CD4-positive, alpha-beta T cell (primary cell): ENCODE results near the gene DENND11. TPM values are rescaled to one million over a fixed set of nuclear protein-coding genes. Genes with fewer than 3 reads are reported as not detected.

Experiments
- ATAC-seq: fragments of 200-7000 bp; cut with Tn5 transposase; one replicate; pipeline ENCODE4 v1.10.0; 2022; ENCODE audit warnings: mild to moderate bottlenecking; ENCODE audit not compliant: poor library complexity
- CTCF ChIA-PET: fragments of 350-600 bp; sonication (Branson Sonifier 250); formaldehyde crosslinking; loops from one replicate; lab custom pipeline; 2021; ENCODE audit warnings: antibody characterized with exemption, inconsistent platforms; lab: Charles Lee
- POLR2A ChIA-PET: fragments of 350-600 bp; sonication (Branson Sonifier 250); formaldehyde crosslinking; loops from one replicate; lab custom pipeline; 2021; ENCODE audit warnings: antibody characterized with exemption, inconsistent platforms; lab: Charles Lee
- DNase-seq, 14 experiments: peaks; one replicate each; pipeline ENCODE4 v3.0.0-alpha.2; 2013 to 2020; ENCODE audit warnings: mixed read lengths in 2 of 14
- H3K27ac ChIP-seq, 2 donors: one replicate each; pipeline versions ENCODE4 v1.5.1 to v1.7.0; 2013; ENCODE audit warnings: low read length in 2 of 2, low read depth in 1 of 2, mild to moderate bottlenecking in 1 of 2
- H3K27me3 ChIP-seq, 2 experiments: 1 replicate in 1 of 2; 2 replicates in 1 of 2; pipeline versions ENCODE4 v1.6.1 to v1.7.0; 2013; ENCODE audit warnings: low read length in 2 of 2, control low read depth in 1 of 2, mild to moderate bottlenecking in 1 of 2, moderate library complexity in 1 of 2; ENCODE audit not compliant: insufficient read depth in 2 of 2, control insufficient read depth in 1 of 2
- H3K36me3 ChIP-seq: one replicate; pipeline ENCODE4 v1.6.1; 2013; ENCODE audit warnings: low read length, control low read depth; ENCODE audit not compliant: insufficient read depth
- H3K4me1 ChIP-seq: one replicate; pipeline ENCODE4 v1.6.1; 2013; ENCODE audit warnings: low read length, control low read depth; ENCODE audit not compliant: insufficient read depth
- H3K4me3 ChIP-seq: one replicate; pipeline ENCODE4 v1.5.1; 2013; ENCODE audit warnings: mild to moderate bottlenecking, low read length, moderate library complexity
- H3K9me3 ChIP-seq, 2 experiments: 1 replicate in 1 of 2; 2 replicates in 1 of 2; pipeline versions ENCODE4 v1.6.1 to v1.7.0; 2013; ENCODE audit warnings: low read length in 2 of 2, mild to moderate bottlenecking in 2 of 2, control low read depth in 1 of 2, moderate library complexity in 1 of 2; ENCODE audit not compliant: control insufficient read depth in 1 of 2, insufficient read depth in 1 of 2
- H3K27ac Mint-ChIP-seq: one replicate; pipeline ENCODE4 v1.8.0; 2020; ENCODE audit warnings: mixed read lengths
- H3K27me3 Mint-ChIP-seq: one replicate; pipeline ENCODE4 v1.8.0; 2021; ENCODE audit warnings: mixed read lengths
- H3K36me3 Mint-ChIP-seq: one replicate; pipeline ENCODE4 v1.8.0; 2021; ENCODE audit warnings: low read depth, mixed read lengths
- H3K4me1 Mint-ChIP-seq: one replicate; pipeline ENCODE4 v1.8.0; 2021; ENCODE audit warnings: low read depth, mixed read lengths
- H3K4me3 Mint-ChIP-seq: one replicate; pipeline ENCODE4 v1.8.0; 2020; ENCODE audit warnings: mild to moderate bottlenecking, mixed read lengths
- H3K9me3 Mint-ChIP-seq: one replicate; pipeline ENCODE4 v1.8.0; 2020; ENCODE audit warnings: mixed read lengths
- intact Hi-C, 2 experiments: fragments of 100-400 bp; cut with DNase I in 1 of 2; cut with micrococcal nuclease in 1 of 2; formaldehyde crosslinking; loops; one replicate each; pipeline versions ENCODE4 v1.15.1 to v1.9.0; 2023 to 2025; cut with DNase I, micrococcal nuclease
- total RNA-seq, 174 experiments: library from RNA in 2 of 174; stranded (reverse) in 2 of 174; gene quantifications; one replicate each; pipeline ENCODE4 v1.2.3 and lab custom pipeline; 2021 to 2026
- TF ChIP-seq, protein P1 (sequence below): fragments of 200-600 bp; IDR thresholded peaks from one replicate; pipeline ENCODE4 v1.8.0; 2022; ENCODE audit warnings: antibody characterized with exemption, mild to moderate bottlenecking

The DENND11 gene
- total RNA-seq, 2 experiments from 2014 or later: 39.2 to 41.1 TPM

DNA sequence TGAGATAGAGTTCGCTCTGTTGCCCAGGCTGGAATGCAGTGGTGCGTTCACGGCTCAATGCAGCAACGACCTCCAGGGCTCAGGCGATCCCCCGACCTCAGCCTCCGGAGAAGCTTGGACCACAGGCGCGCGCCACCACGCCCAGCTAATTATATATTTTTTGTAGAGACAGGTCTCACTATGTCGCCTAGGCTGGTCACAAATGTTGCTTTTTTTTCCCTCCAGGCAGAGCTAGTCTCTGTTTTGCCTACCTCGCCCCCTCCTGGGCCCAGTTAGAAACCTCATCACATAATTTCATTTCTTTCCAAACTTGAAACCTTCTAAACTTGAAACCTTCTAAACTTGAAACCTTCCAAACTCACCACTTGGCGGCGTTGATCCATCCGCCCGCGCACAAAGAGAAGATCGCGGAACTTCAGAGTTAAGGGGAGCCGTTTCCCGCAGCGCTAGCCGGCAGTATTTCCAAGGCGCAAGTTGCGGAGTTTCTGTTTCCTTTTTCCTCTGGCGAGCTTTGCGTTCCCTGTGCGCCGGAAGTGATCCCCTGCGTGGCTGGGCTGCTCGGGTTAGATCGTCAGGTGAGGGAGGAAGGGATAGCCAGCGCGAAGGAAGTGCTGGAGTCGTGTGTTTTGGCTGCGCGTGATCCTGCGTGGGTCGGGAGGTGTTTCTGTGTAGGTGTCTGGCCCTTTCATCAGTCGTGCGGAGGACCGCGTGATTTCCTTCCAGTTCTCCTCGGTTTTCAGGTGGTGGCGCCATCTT, 36.0 kb upstream of the DENND11 start, which contains the start of gene SSBP1:
SSBP1 (plus strand) TSS at position 523 of the 756 bp plus-strand sequence. CDS start 809 bp downstream, outside the sequence.
- peaks cover 25% of the 10 kb centered on the region for H3K4me1 ChIP-seq
- TF ChIP-seq, protein P1, sequence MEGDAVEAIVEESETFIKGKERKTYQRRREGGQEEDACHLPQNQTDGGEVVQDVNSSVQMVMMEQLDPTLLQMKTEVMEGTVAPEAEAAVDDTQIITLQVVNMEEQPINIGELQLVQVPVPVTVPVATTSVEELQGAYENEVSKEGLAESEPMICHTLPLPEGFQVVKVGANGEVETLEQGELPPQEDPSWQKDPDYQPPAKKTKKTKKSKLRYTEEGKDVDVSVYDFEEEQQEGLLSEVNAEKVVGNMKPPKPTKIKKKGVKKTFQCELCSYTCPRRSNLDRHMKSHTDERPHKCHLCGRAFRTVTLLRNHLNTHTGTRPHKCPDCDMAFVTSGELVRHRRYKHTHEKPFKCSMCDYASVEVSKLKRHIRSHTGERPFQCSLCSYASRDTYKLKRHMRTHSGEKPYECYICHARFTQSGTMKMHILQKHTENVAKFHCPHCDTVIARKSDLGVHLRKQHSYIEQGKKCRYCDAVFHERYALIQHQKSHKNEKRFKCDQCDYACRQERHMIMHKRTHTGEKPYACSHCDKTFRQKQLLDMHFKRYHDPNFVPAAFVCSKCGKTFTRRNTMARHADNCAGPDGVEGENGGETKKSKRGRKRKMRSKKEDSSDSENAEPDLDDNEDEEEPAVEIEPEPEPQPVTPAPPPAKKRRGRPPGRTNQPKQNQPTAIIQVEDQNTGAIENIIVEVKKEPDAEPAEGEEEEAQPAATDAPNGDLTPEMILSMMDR: peak; percentile 95
- ChIA-PET CTCF (interaction anchor here (0.7 to 2.3 kb wide), 17 partner anchors 9 to 723 kb away, joined by 3 to 38 read pairs (median 5); partner anchors contain the start of genes DENND11, MRPS33 and WEE2), POLR2A (interaction anchor here (0.6 to 3.2 kb wide), 25 partner anchors 9 to 1675 kb away, joined by 3 to 103 read pairs (median 4); partner anchors contain the start of genes AGK, DENND11, MRPS33 and PARP12)
- H3K4me3 ChIP-seq: peak within 1 kb of the TSS; percentile 76
- H3K27me3 ChIP-seq: no peaks in the 10 kb centered on the region
- H3K36me3 ChIP-seq: peaks cover 35% of the 10 kb centered on the region
- H3K4me3 Mint-ChIP-seq: peak within 1 kb of the TSS; percentile 97
- H3K9me3 ChIP-seq: no peaks in the 10 kb centered on the region
- ATAC-seq (peak; percentile 82), DNase-seq (peak; percentile 83 to 97 (median 88))
- H3K27ac Mint-ChIP-seq: peak within 1 kb of the TSS; percentile 93
- intact Hi-C loops: loop anchor here (1.0 to 10.0 kb wide), 7 partner anchors 37 to 1043 kb away; partner anchors contain the start of genes AGK (in 2 of the 2), MRPS33 (in 2 of the 2) and NDUFB2 (in 1 of the 2)
- peaks cover 48% of the 10 kb centered on the region for H3K36me3 Mint-ChIP-seq
- peaks cover 46% of the 10 kb centered on the region for H3K4me1 Mint-ChIP-seq
- no peaks in the 10 kb centered on the region for H3K9me3 Mint-ChIP-seq
- no peaks in the 10 kb centered on the region for H3K27me3 Mint-ChIP-seq
- peak within 1 kb of the TSS; percentile 86 to 89 for H3K27ac ChIP-seq

DNA sequence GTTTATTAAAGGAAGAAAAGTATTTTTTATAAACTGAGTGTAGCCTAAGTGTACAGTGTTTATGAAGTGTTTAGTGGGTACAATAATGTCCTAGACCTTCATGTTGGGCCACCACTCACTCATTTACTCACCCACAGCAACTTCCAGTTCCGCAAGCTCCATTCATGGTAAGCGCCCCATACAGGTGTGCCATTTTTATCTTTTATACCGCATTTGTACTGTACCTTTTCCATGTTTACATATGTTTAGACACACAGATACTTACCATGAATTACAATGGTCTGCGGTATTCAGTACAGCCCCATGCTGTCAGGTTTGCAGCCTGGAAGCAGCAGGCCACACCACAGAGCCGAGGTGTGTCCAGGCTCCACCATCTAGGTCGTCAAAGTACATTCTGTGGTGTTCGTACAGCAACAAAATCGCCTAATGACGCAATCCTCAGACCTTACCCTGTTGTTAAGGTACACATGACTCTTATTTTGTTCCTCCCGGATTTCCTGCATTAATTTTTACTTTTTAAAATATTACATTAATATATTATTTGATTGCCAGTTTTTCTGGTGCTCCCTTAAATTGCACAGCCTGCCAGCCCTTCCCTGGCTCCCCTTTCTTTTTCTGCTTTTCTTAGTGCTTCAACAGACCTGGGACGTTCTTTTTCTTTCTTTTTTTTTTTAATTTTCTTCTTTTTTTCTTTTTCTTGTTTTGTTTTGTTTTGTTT, 35.3 kb upstream of the DENND11 start:
- DNase-seq (peak in 8 of 14 experiments; percentile 3 to 61 (median 24)), ATAC-seq (no peak)
- H3K9me3 Mint-ChIP-seq: no peaks in the 10 kb centered on the region
- Histone ChIP-seq H3K4me3 (peak overlapping the region; percentile 76), H3K27ac (peak overlapping the region; percentile 86 to 89), H3K4me1 (peaks cover 25% of the 10 kb centered on the region), H3K27me3 (no peaks in the 10 kb centered on the region), H3K9me3 (no peaks in the 10 kb centered on the region), H3K36me3 (peaks cover 29% of the 10 kb centered on the region)
- intact Hi-C loops: loop anchor here in 1 of 2 experiments (1.0 to 10.0 kb wide), 2 partner anchors 83 to 1042 kb away; partner anchors contain the start of gene NDUFB2
- TF ChIP-seq, protein P1: no peak
- ChIA-PET CTCF (interaction anchor here (0.7 to 2.3 kb wide), 17 partner anchors 9 to 722 kb away, joined by 3 to 38 read pairs (median 5); partner anchors contain the start of genes DENND11, MRPS33 and WEE2), POLR2A (interaction anchor here (0.6 to 3.2 kb wide), 21 partner anchors 8 to 1674 kb away, joined by 3 to 103 read pairs (median 5); partner anchors contain the start of genes AGK, DENND11, MRPS33 and PARP12)
- no peaks in the 10 kb centered on the region for H3K27me3 Mint-ChIP-seq
- H3K4me3 Mint-ChIP-seq: peak overlapping the region; percentile 97
- peaks cover 43% of the 10 kb centered on the region for H3K4me1 Mint-ChIP-seq
- peaks cover 42% of the 10 kb centered on the region for H3K36me3 Mint-ChIP-seq
- H3K27ac Mint-ChIP-seq: peak overlapping the region; percentile 93

DNA sequence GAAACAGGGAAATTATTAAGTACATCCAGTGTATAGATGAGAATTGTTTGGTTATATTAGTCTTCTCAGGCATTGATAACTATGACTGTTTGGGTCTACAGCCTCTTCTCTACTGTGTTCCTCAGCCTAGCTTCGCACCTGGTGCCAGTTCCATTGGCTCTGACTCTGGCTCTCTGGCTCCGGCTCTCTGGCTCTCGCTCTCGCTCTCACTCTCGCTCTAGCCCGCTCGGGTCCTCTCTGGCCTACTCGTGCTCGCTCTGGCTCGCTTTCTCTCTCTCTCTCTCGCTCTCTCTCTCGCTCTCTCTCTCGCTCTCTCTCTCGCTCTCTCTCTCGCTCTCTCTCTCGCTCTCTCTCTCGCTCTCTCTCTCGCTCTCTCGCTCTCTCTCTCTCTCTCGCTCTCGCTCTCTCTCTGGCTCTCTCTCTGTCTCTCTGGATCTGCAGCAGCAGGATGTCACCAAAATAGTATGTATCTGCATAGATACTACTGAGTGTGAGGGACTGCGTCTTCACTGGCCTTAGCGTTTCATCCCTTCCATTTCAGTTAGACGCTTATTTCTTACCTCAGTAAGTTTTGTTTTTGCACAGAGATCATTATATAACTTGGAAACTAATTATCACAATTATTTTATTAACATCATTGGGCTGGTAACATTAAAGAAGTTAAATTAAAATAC, 29.6 kb upstream of the DENND11 start:
- Histone ChIP-seq H3K4me1 (no peaks in the 10 kb centered on the region), H3K27ac (no peak overlapping the region), H3K9me3 (no peaks in the 10 kb centered on the region), H3K4me3 (no peak overlapping the region), H3K27me3 (no peaks in the 10 kb centered on the region), H3K36me3 (no peaks in the 10 kb centered on the region)
- Mint-ChIP-seq H3K27me3 (no peaks in the 10 kb centered on the region), H3K4me3 (no peak overlapping the region), H3K4me1 (no peaks in the 10 kb centered on the region), H3K9me3 (no peaks in the 10 kb centered on the region), H3K27ac (no peak overlapping the region), H3K36me3 (no peaks in the 10 kb centered on the region)
- ATAC-seq: no peak
- ChIA-PET POLR2A (no interaction called here), CTCF (no interaction called here)
- intact Hi-C loops: loop anchor here in 1 of 2 experiments (10.0 kb wide), 1 partner anchor 1037 kb away; the partner anchor contains the start of gene NDUFB2
- DNase-seq: no peak
- TF ChIP-seq, protein P1: no peak
